ENCODE results near the gene IRF2BPL. TPM values are rescaled to one million over a fixed set of nuclear protein-coding genes. Genes with fewer than 3 reads are reported as not detected.
"Not testable (repeated sequence)": the region's sequence is repeated elsewhere in the genome, so short reads cannot be mapped to it uniquely, and the experiment has no call there.

IRF2BPL gene
- total RNA-seq, 1 experiment from 2014 or later = 31.9 TPM

GRCh38 chr14:77035267-77035666 lies 6.8 kb upstream of the IRF2BPL start:
- DNase-seq (ENCODE audit: low spot score) = no peak

- peak; percentile 71 for DNase-seq (ENCODE audit: low spot score)
These were observed 5.4 kb upstream of the IRF2BPL start for GRCh38 chr14:77033622-77034589.

- peak; percentile 77 for DNase-seq (ENCODE audit: low spot score)
These were observed 4.5 kb upstream of the IRF2BPL start for GRCh38 chr14:77032844-77033621.

- no peak for DNase-seq (ENCODE audit: low spot score)
These were observed 4.0 kb upstream of the IRF2BPL start for GRCh38 chr14:77032491-77032843.

- DNase-seq (ENCODE audit: low spot score) = no peak
These were observed 3.4 kb upstream of the IRF2BPL start for GRCh38 chr14:77031759-77032490.

GRCh38 chr14:77027538-77028383 lies 747 bp downstream of the IRF2BPL start:
- peak; percentile 56 for DNase-seq (ENCODE audit: low spot score)

- DNase-seq (ENCODE audit: low spot score) = no peak
These were observed 1.5 kb downstream of the IRF2BPL start for GRCh38 chr14:77026930-77027537.

GRCh38 chr14:77026166-77026929 lies 2.2 kb downstream of the IRF2BPL start:
- DNase-seq (ENCODE audit: low spot score) = no peak

GRCh38 chr14:77025744-77026165 lies 2.8 kb downstream of the IRF2BPL start:
- DNase-seq (ENCODE audit: low spot score) = no peak

- no peak for DNase-seq (ENCODE audit: low spot score)
These were observed 4.3 kb downstream of the IRF2BPL start for GRCh38 chr14:77024171-77024691.

GRCh38 chr14:77023001-77023996 lies 5.2 kb downstream of the IRF2BPL start:
- peak; percentile 76 for DNase-seq (ENCODE audit: low spot score)

- DNase-seq (ENCODE audit: low spot score) = no peak
These were observed 6.2 kb downstream of the IRF2BPL start for GRCh38 chr14:77022236-77022852.

- DNase-seq (ENCODE audit: low spot score) = not testable (repeated sequence)
These were observed 7.1 kb downstream of the IRF2BPL start for GRCh38 chr14:77021424-77021823.

GRCh38 chr14:77018785-77019184 lies 9.7 kb downstream of the IRF2BPL start:
- DNase-seq (ENCODE audit: low spot score) = no peak

GRCh38 chr14:77017666-77018065 lies 10.8 kb downstream of the IRF2BPL start:
- no peak for DNase-seq (ENCODE audit: low spot score)

GRCh38 chr14:77014734-77015133 lies 13.8 kb downstream of the IRF2BPL start:
- no peak for DNase-seq (ENCODE audit: low spot score)

- DNase-seq (ENCODE audit: low spot score) = no peak
These were observed 14.4 kb downstream of the IRF2BPL start for GRCh38 chr14:77014004-77014604.

All from HT-29 (cell line).